Right lobe of liver (tissue), 6 donors: ENCODE measurements around the gene RNU2-63P. TPM values are rescaled to one million over a fixed set of nuclear protein-coding genes. Genes with fewer than 3 reads are reported as not detected.

Source experiments
- ATAC-seq, 4 donors: fragments of 200-7000 bp; cut with Tn5 transposase; one replicate each; pipeline ENCODE4 v1.9.1; 2020; ENCODE audit warnings: mild to moderate bottlenecking in 4 of 4, moderate library complexity in 4 of 4
- DNase-seq, 3 donors: peaks; one replicate each; pipeline ENCODE4 v3.0.0-alpha.2; 2020
- H3K27ac ChIP-seq, 3 donors: fragments of 200-600 bp; one replicate each; pipeline ENCODE4 v1.8.0; 2022
- H3K27me3 ChIP-seq, 2 donors: fragments of 200-600 bp; one replicate each; pipeline ENCODE4 v1.8.0; 2022
- H3K36me3 ChIP-seq, 4 donors: fragments of 200-600 bp; sonication (generic) in 1 of 4; one replicate each; pipeline versions ENCODE4 v1.5.1 to v1.8.0; 2017 to 2022; ENCODE audit warnings: control low read depth in 1 of 4
- H3K4me1 ChIP-seq, 4 donors: fragments of 200-600 bp; sonication (generic) in 1 of 4; one replicate each; pipeline versions ENCODE4 v1.5.1 to v1.8.0; 2017 to 2022; ENCODE audit warnings: control low read depth in 1 of 4
- H3K4me3 ChIP-seq, 3 donors: fragments of 200-600 bp; one replicate each; pipeline ENCODE4 v1.8.0; 2022
- H3K9me3 ChIP-seq, 4 donors: fragments of 200-600 bp; sonication (generic) in 1 of 4; one replicate each; pipeline versions ENCODE4 v1.5.1 to v1.8.0; 2017 to 2022; ENCODE audit warnings: control low read depth in 1 of 4
- CTCF ChIP-seq, 4 donors: fragments of 200-600 bp in 3 of 4; fragments of 450-650 bp in 1 of 4; IDR thresholded peaks; one replicate each; pipeline versions ENCODE4 v1.5.1 to v1.8.0; 2016 to 2022; ENCODE audit warnings: antibody characterized with exemption in 4 of 4, mild to moderate bottlenecking in 2 of 4
- POLR2A ChIP-seq: fragments of 450-650 bp; IDR thresholded peaks from one replicate; pipeline ENCODE4 v1.6.1; 2017; ENCODE audit warnings: antibody characterized with exemption, mild to moderate bottlenecking
- WGBS: methylation state at CpG from one replicate; pipeline ENCODE4 v1.1.6; 2018; ENCODE audit warnings: low coverage, low lambda C conversion rate; ENCODE audit not compliant: insufficient coverage; ENCODE audit errors: missing lambda C conversion rate; 5-methylcytosine and 5-hydroxymethylcytosine counted together
- intact Hi-C, 2 donors: fragments of 100-400 bp; cut with DNase I; formaldehyde crosslinking; loops; one replicate each; pipeline versions ENCODE4 v1.11.2 to v1.14.1; 2022
- total RNA-seq, 6 experiments: library from RNA; depleted of rRNA in 2 of 6; stranded (reverse); fragments of >200 nt in 2 of 6; fragmentation: NEBNext Ultra II Directional in 3 of 6; extraction: Animal tissue kit (Norgen Biotek cat#: 25700) in 3 of 6; gene quantifications; one replicate each; pipeline versions ENCODE4 v1.1.0 to v1.2.4, GENCODE V29; 2016 to 2023
- donor health status: DM: no; HTN: yes; CAD: no.
- donor health status: DM: no; HTN: no; CAD: no.
- donor health status: DM: no; HTN: no; CAD: no.
- donor health status: DM: no; HTN: yes; CAD: no.
- donor health status: DM: no; HTN: yes; CAD: no.

Gene RNU2-63P
- total RNA-seq, 6 experiments from 2014 or later, result 2.0 to 4.2 (median 2.6) TPM; not detected in 3

- ATAC-seq, result no peak
- no peak for DNase-seq
- no peak overlapping the region for H3K4me3 ChIP-seq
- intact Hi-C loops, result loop anchor here (5.0 to 10.0 kb wide), 2 partner anchors 104 to 127 kb away; no protein-coding TSS in a partner anchor
- H3K27ac ChIP-seq, result no peak overlapping the region
- peaks cover 0 to 32% (median 9%) of the 10 kb centered on the region in 4 donors for H3K4me1 ChIP-seq
- WGBS, result 87% methylated on average over 5 of the region's 5 CpGs
- no peaks in the 10 kb centered on the region for H3K36me3 ChIP-seq
- H3K27me3 ChIP-seq, result no peaks in the 10 kb centered on the region
- no peaks in the 10 kb centered on the region for H3K9me3 ChIP-seq
- no peak for TF ChIP-seq POLR2A
- no peak for TF ChIP-seq CTCF (IDR thresholded peaks at IDR 0.05)
Measured at GRCh38 chr2:88058191-88058590, 41.8 kb upstream of the RNU2-63P start.

GRCh38 chr2:88057437-88057844 is 41.1 kb upstream of the RNU2-63P start:
- no peaks in the 10 kb centered on the region for H3K27me3 ChIP-seq
- H3K27ac ChIP-seq, result no peak overlapping the region
- TF ChIP-seq POLR2A, result no peak
- TF ChIP-seq CTCF (IDR thresholded peaks at IDR 0.05), result no peak
- H3K4me1 ChIP-seq, result peaks cover 0 to 38% (median 11%) of the 10 kb centered on the region in 4 donors
- WGBS, result 66% methylated on average over 4 of the region's 4 CpGs
- no peak for ATAC-seq
- no peaks in the 10 kb centered on the region for H3K9me3 ChIP-seq
- DNase-seq, result no peak
- no peaks in the 10 kb centered on the region for H3K36me3 ChIP-seq
- no peak overlapping the region for H3K4me3 ChIP-seq
- intact Hi-C loops, result loop anchor here (5.0 to 10.0 kb wide), 2 partner anchors 105 to 127 kb away; no protein-coding TSS in a partner anchor

- H3K4me1 ChIP-seq, result peaks cover 0 to 35% (median 11%) of the 10 kb centered on the region in 4 donors
- peak; percentile 98 for TF ChIP-seq POLR2A
- peak in 3 of 4 donors; percentile 3 to 12 (median 11) for TF ChIP-seq CTCF (IDR thresholded peaks at IDR 0.05)
- DNase-seq (peak; percentile 96 to 98 (median 98)), ATAC-seq (peak; percentile 88 to 97 (median 96))
- 1% methylated on average over 29 of the region's 77 CpGs for WGBS
- H3K27ac ChIP-seq, result peak within 1 kb of the TSS; percentile 82 to 99 (median 87)
- intact Hi-C loops, result loop anchor here (5.0 to 10.0 kb wide), 2 partner anchors 107 to 129 kb away; no protein-coding TSS in a partner anchor
- H3K9me3 ChIP-seq, result no peaks in the 10 kb centered on the region
- peak within 1 kb of the TSS; percentile 70 to 87 (median 82) for H3K4me3 ChIP-seq
- no peaks in the 10 kb centered on the region for H3K27me3 ChIP-seq
- no peaks in the 10 kb centered on the region for H3K36me3 ChIP-seq
Measured at GRCh38 chr2:88055371-88056128, 39.2 kb upstream of the RNU2-63P start, which contains the start of gene KRCC1. TSS of gene KRCC1 (minus strand) at chr2:88055783. CDS start at chr2:88028563, 27,220 bp downstream.

DNA sequence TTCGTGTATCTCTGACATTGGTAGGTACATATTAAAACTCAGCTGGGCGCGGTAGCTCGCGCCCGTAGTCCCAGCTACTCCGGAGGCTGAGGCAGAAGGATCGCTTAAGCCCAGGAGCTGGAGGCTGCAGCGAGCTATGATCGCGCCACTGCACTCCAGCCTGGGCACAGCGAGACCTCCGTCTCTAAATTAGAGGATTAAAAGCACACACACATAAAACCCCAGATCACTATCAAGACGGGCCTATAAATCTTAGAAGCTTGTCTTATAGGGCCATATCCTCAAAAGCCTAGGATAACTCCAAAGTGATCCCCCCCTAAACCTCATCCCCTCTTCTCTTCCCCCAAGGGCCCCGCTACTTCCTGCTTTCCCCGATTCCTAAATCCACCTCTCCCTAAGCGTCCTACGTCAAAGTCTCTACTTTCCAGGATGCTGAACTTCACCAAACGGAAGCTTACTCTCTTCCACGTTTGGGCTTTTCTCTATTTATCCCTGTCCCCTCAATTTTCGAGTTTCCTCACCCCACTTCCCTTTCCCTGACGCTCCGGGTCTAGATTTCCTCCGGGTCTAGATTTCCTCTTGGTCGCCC is 38.5 kb upstream of the RNU2-63P start:
- intact Hi-C loops, result loop anchor here (5.0 to 10.0 kb wide), 2 partner anchors 107 to 130 kb away; no protein-coding TSS in a partner anchor
- 30% methylated on average over 22 of the region's 25 CpGs for WGBS
- no peaks in the 10 kb centered on the region for H3K27me3 ChIP-seq
- peak overlapping the region; percentile 82 to 99 (median 87) for H3K27ac ChIP-seq
- H3K36me3 ChIP-seq, result no peaks in the 10 kb centered on the region
- TF ChIP-seq POLR2A (no peak), CTCF (IDR thresholded peaks at IDR 0.05) (no peak)
- H3K4me3 ChIP-seq, result peak overlapping the region; percentile 70 to 87 (median 82)
- H3K4me1 ChIP-seq, result peaks cover 0 to 28% (median 11%) of the 10 kb centered on the region in 4 donors
- ATAC-seq (peak in 3 of 4 donors; percentile 3 to 6 (median 3)), DNase-seq (no peak)
- no peaks in the 10 kb centered on the region for H3K9me3 ChIP-seq
